ENCODE data around the gene FBXL15.
A peak's percentile ranks its signal among the peaks of the same experiment; 100 is the strongest.

The FBXL15 gene

GRCh38 chr10:102408131-102408727 lies 12.4 kb upstream of the FBXL15 start:
- peaks cover 13% of the 10 kb centered on the region for H3K4me1 ChIP-seq
- peak overlapping the region; percentile 58 for H3K4me3 ChIP-seq (ENCODE audit: low read depth, low read length)
- H3K27me3 ChIP-seq, result no peaks in the 10 kb centered on the region
- H3K36me3 ChIP-seq, result peaks cover 11% of the 10 kb centered on the region
- DNase-seq, result no peak
- H3K9me3 ChIP-seq, result no peaks in the 10 kb centered on the region
- TF ChIP-seq CTCF (IDR thresholded peaks at IDR 0.05; ENCODE audit: low read depth, low read length), result no peak

- H3K4me1 ChIP-seq, result peaks cover 18% of the 10 kb centered on the region
- H3K9me3 ChIP-seq, result no peaks in the 10 kb centered on the region
- H3K27me3 ChIP-seq, result no peaks in the 10 kb centered on the region
- H3K36me3 ChIP-seq, result peaks cover 5% of the 10 kb centered on the region
- TF ChIP-seq CTCF (IDR thresholded peaks at IDR 0.05; ENCODE audit: low read depth, low read length), result no peak
- DNase-seq, result peak; percentile 77
- peak overlapping the region; percentile 62 for H3K4me3 ChIP-seq (ENCODE audit: low read depth, low read length)
Measured at GRCh38 chr10:102408728-102409603, 11.7 kb upstream of the FBXL15 start.

GRCh38 chr10:102409604-102410428 lies 10.8 kb upstream of the FBXL15 start:
- Histone ChIP-seq H3K4me3 (ENCODE audit: low read depth, low read length) (peak overlapping the region; percentile 62), H3K27me3 (no peaks in the 10 kb centered on the region), H3K9me3 (no peaks in the 10 kb centered on the region), H3K4me1 (peaks cover 18% of the 10 kb centered on the region), H3K36me3 (no peaks in the 10 kb centered on the region; the same call in 1 of the 2 replicates)
- no peak for TF ChIP-seq CTCF (IDR thresholded peaks at IDR 0.05; ENCODE audit: low read depth, low read length)
- peak; percentile 32 for DNase-seq

GRCh38 chr10:102410429-102411073 lies 10.1 kb upstream of the FBXL15 start:
- H3K4me3 ChIP-seq (ENCODE audit: low read depth, low read length), result peak overlapping the region; percentile 62
- peak; percentile 75 for DNase-seq

More at GRCh38 chr10:102410429-102411073, 10.1 kb upstream of the FBXL15 start:
- Histone ChIP-seq H3K36me3 (no peaks in the 10 kb centered on the region; the same call in 1 of the 2 replicates), H3K9me3 (no peaks in the 10 kb centered on the region), H3K4me1 (peaks cover 18% of the 10 kb centered on the region), H3K27me3 (no peaks in the 10 kb centered on the region)
- no peak for TF ChIP-seq CTCF (IDR thresholded peaks at IDR 0.05; ENCODE audit: low read depth, low read length)
